Lower leg skin (tissue), 3 donors: ENCODE results near the gene SPPL3.

Experiments
- CTCF ChIP-seq, 3 donors: fragments of 450-650 bp; IDR thresholded peaks; one replicate each; pipeline ENCODE4 v1.5.1; 2016; ENCODE audit warnings: antibody characterized with exemption in 3 of 3, mild to moderate bottlenecking in 3 of 3, moderate library complexity in 2 of 3
- POLR2A ChIP-seq, 2 donors: fragments of 450-650 bp; IDR thresholded peaks; one replicate each; pipeline ENCODE4 v1.6.1; 2016 to 2017; ENCODE audit warnings: antibody characterized with exemption in 2 of 2, mild to moderate bottlenecking in 1 of 2, moderate library complexity in 1 of 2

DNA sequence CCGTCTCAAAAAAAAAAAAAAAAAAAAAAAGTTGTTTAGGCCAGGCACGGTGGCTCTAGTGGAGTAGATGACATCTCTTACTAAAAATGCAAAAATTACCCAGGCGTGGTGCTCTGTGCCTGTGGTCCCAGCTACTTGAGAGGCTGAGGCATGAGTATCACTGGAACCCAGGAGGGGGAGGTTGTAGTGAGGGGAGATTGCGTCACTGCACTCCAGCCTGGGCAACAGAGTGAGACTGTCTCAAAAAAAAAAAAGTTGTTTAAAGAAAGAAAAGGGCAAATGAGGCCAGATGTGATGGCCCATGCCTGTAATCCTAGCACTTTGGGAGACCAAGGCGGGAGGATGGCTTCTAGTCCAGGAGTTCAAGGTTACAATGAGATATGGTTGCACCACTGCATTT, 36.6 kb upstream of the SPPL3 start:
- no peak for TF ChIP-seq CTCF (IDR thresholded peaks at IDR 0.05)
- TF ChIP-seq POLR2A (IDR thresholded peaks at IDR 0.05) = no peak
